IPS DF 4.7 (cell line): ENCODE data around the gene RAB4A.

Source experiments
- DNase-seq: peaks from one replicate; pipeline ENCODE4 v3.0.0-alpha.2; 2013; ENCODE audit warnings: low spot score; ENCODE audit errors: extremely low read depth

The RAB4A gene, protein sequence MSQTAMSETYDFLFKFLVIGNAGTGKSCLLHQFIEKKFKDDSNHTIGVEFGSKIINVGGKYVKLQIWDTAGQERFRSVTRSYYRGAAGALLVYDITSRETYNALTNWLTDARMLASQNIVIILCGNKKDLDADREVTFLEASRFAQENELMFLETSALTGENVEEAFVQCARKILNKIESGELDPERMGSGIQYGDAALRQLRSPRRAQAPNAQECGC

DNA sequence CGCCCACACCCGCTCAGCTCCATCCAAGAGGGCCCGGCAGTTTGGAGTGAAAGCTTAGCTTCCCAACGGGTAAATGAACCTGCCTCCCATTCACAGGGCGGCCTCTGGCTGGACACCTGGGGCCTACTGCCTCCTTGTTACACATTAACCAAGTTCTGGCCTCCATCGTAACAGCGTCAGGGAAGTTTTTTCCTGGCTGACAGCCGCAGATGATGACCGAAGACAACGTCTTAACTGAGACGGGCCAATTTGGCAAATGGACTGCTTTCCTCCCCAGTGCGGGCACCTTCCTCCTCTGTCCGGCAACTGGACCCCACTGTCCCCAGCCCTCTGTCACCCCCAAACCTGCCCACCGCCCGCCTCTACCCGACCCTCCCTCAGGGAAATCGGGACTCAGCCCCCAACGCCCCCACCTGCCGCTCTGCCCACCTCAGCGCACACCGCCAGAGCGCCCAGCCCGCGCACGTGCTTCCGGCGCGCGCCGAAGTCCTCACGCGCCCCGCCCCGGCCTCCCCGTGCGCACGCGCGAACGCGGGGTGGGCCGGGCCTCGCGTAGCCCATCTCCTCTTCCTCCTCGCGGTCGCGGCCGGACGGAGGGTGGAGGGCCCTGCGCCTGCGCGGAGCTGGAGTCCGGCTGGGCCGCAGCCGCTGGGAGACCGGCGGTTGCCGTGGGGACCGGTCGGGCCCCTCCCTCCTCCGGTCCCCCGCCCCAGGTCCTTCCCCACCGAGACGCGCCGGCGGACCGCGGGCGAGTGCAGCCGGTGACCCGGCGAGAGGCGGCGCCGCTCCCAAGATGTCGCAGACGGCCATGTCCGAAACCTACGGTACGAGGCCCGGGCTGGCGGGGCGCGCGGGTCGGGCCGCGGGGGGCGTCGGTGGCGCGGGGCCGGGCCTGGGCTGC is at the start of gene RAB4A:
Gene RAB4A (plus strand): TSS at position 565 of the 901 bp plus-strand sequence. CDS start 229 bp downstream, at position 794.
- no peak for DNase-seq

DNA sequence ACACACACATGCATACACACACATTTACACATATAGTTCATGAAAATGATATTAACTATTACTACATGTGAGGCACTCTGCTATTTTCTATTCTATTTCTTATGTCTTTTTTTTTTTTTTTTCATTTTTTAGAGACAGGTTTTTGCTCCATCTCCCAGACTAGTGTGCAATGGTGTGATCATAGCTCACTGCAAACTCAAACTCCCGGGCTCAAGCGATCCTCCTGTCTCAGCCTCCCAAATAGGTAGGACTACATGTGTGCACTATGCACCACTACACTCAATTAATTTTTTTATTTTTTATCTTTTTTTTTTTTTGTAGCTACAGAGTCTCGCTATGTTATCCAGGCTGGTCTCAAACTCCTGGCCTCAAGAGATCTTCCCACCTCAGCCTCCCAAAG is 48.8 kb upstream of the RAB4A start:
- no peak for DNase-seq

DNA sequence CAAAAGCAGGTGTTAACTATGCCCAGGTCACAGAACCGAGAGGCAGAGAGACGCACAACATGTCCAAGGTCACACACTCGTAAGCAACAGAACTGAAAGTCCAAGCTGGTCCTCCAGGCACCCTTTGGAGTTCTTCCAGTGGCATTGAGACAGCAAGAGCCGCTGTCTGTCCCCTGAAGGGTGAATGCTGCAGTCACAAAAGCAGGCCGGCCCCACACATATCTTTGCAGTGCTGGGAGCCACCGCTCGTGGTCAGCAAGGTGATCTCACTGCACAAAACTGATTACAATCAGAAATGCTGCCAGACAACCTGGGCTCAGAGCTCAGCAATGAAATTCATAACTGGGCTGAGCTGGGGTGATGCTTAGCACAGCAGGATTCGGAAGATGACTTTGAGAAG is 47.4 kb upstream of the RAB4A start:
- no peak for DNase-seq

DNA sequence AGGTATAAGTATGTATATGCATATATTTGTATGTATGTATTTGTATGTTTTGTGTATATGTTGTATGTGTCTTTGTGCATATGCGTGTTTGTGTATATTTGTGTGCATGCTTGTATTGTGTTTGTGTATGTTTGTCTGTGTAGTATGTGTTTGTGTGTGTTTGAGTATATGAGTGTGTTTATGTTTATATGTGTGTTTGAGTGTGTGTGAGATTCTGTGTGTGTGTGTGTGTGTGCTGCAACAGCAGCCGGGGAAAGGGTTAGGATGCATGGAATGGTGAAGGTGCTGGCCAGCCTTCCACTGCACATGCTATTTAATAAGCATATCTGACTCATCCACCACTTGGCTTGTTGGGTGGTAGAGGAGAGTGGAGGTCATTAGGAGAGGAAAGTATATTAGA is 46.6 kb upstream of the RAB4A start:
- no peak for DNase-seq

DNA sequence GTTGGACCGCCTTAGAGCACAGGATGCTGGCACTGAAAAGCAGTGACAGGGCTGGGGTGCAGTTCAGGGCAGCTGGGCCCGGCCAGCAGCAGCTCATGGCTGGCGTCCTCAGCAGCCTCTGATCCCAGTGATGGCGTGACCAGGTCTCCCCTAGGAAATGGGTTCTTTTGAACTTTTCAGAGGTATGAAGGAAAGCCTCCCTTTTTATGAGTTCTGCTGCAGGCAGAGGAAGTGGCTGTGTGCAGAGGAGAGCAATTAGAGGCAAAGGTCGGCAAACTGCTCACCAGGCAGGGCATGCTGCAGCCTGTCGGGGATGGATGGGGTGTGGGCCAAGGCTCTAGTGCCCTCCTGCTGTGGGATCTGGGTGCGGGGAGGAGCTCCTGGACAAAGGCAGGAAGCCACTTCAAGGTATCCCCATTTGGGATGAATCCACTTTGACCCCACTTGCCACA is 45.6 kb upstream of the RAB4A start:
- no peak for DNase-seq

DNA sequence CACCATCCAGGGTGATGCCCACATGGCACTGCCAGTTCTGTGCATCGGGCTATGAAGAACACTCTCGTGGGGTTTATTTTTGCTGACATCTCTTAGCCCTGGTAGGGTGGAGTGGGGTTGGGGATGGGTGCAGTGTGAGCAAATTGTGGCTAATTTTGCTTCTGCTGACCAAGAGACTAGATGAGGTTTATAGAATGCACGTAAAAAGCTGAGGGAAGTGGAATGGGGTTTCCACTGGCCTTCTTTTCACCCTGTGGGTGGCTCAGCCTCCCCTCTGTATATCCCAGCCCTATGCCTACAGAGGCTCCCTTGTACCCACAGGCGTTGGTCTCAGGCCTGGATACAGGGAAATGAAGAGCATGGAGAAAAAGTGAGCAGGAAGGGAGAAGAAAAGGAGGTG is 44.1 kb upstream of the RAB4A start:
- no peak for DNase-seq

DNA sequence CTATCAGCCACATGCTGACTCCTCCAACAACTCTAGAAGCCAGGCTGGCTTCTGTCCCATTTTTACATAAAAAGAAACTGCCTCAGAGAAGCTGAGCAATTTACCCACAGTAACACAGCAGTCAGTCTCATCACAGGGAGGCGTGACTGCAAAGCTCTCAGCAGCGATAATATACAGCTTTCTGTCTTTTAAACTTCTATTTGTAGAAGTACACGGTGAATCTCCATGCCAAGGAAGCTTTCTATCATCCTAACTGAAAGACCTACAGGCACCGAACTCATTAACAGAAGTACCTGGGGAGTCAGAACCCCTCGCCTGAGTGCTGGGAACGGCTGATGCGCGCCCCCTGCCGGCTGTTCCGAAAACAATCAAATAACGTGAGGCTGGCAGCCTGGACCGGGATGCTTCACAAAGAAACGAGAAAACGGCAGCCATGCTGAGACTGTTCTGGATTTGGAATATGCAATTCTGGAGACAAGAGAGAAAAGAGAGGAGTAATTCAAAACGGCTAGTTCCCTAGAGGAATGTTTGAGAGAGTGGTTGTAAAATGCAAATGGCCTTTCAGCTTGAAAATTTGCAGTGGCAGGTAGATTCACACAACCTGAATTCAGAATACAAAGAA is 43.5 kb upstream of the RAB4A start:
- DNase-seq = no peak

DNA sequence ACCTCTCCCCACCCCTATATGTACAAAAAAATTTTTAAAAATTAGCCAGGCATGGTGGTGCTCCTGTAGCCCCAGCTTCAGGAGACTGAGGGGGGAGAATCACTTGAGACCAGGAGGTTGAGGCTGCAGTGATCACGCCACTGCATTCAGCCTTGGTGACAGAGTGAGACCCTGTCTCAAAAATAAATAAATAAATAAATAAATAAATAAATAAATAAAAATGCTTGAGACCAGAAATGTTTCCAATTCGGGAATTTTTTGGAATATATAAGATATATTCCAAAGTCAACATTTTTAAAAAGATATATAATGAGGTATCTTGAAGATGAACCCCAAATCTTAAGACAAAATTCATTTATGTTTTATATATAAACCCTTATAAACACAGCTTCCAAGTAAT is 42.4 kb upstream of the RAB4A start:
- no peak for DNase-seq

DNA sequence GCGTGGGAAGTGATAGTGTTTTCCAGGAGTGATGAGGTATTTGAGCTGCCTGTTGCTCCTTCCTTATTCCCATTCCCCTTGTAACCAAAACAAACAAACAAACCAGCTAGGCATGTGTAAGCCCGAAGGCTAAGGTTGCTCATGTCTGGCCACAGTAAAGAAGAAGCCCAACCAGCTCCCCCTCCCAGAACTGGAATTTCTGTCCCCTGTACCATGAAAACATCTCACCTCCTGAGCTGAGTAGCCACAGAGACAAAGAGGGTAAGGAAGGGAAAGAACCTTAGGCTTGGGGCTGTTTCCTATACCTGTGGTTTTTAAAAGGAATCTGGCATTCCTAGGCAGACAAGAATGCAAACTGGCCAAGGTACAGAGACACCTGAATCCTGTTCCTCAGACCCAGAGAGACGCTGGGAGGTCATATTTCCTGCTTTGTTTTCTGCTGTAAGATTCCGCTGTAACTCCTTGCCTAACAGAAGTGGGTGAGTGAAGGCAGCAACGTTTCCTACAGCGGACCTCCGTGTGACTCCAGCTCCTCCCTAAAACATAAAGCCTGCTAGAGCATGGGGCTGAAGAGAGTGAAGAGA is 41.7 kb upstream of the RAB4A start:
- DNase-seq = no peak

DNA sequence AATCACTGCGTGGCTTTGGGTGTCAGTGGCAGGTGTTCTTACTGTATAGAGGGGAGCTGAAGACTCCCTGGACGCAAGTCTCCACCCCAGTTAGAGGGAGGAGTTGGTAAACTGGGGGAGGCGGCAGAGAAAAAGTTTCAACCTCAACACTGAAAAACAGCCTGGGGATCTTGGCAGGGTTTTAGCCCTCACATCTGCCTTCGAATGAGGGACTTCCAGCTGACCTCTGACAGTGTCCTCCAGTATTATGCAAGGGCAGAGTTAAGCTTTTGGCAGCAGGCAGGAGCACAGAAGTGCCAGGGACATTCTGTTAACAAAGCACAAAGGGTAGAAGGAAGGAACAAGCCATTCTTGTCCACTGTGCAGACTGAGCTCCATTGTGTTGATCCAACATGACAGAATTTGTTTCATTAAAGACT is 41.2 kb upstream of the RAB4A start:
- DNase-seq = no peak

DNA sequence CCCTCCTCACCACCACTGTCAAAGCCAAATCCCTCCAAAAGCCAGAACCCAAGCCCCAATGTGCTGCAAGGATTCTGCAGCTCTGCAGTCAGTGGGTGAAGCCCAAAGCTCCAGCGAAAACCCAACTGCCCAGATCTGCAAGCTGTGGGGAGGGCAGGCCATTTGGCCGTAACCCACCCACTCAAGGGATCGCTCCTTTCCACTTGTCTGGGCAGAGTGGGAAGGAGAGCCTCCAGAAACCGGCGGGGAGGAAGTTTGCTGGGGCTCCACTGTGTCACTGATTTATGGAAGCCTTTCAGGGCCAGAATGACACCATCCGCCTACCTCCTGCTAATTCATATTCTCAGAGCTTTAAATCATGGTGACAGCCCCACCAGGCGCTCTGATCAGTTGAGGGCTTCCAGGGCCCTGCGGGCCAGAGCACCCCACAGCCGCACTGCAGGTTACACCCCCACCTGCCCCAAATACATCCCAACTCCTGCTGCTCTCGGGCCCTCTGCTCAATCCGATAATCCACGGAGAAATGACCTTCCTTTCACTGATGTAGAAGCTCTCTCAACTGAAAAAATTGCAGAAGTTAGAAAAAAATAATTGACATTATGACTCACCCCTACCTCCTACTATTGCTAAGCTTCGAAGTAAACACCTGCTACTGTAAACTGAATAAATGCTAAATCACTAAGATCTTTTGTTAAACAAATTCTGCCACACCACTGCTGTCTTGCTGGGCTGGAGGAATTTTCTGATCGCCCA is 40.6 kb upstream of the RAB4A start:
- DNase-seq = no peak

DNA sequence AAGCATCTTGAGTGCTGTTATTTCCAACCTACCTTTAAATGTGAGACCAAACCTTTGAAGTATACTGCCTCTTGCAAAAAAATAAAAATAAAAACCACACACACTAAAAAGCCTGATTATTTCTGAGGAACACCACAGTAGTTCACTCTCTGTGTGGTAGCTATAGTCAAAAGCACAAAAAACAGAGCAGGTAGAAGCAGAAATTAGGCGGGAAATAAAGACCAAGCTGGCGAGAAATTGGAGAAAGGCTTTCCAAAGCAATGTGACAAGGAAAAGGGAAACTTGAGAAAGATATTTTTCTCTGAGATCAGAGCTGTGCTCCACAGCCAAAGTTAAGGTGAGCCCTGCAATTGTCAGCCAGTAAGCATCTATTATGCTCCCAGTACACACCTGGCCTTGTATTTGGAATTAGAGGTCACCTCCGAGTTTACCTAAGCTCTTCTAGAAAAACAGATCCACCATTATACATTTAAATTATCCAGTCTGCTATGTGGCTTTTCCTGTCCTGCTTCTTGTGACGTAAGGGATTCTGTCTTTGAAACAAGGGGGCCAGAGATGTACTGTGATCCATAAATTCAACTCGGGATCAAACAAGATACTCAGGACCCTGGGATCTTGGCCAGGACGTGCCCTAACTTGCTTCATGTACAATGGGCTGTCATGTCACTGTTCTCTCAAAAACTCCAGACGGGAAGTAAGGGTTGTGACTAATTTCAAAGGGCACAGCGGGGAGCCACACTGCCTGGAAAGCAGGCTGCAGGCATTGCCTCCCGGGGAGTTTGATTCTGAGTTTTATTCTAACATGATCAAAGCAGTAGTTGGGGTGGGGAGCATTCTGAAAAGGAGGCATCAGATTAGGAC is 39.8 kb upstream of the RAB4A start:
- no peak for DNase-seq

DNA sequence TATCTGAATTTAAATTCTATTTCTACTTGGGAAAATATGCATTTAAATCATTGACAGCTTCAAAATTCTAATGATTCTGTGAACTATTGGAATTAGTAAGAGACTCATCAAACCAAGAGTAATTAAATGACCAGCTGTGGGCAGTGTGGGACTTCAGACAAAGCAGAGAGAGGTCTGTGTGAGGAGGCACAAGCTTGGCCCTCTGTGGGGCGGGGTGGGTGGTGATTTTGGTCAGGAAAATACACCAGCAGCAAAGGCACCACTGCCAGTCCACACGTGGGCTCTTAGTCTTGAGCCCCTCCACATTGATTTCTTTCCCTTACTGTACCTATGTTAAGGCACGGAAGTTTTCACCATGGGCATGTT is 39.2 kb upstream of the RAB4A start:
- DNase-seq = no peak

DNA sequence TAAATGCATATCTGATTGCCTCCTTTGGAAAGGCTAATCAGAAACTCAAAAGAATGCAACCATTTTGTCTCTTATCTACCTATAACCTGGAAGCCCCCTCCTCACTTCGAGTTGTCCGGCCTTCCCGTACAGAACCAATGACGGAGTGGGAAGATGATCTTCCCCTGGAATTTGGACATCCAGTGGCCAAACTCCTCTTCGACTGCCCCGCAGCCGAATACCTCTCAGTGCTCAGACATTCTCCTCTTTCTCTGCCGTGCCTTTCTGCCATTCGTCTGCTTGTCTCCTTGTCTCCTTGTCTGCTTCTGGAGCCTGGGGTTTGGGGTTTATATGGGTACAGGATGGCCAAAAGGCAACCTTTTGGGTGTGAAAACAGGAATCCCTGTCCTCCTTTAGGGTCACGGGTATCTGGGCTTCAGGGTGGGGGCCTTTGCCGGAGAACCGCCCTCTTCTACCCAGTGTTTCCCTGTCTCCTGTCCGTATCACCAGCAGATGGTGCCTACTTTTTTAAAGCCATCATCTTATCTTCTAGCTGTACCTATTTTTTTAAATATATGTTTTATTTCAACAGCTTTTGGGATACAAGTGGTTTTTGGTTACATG is 35.9 kb upstream of the RAB4A start:
- no peak for DNase-seq

DNA sequence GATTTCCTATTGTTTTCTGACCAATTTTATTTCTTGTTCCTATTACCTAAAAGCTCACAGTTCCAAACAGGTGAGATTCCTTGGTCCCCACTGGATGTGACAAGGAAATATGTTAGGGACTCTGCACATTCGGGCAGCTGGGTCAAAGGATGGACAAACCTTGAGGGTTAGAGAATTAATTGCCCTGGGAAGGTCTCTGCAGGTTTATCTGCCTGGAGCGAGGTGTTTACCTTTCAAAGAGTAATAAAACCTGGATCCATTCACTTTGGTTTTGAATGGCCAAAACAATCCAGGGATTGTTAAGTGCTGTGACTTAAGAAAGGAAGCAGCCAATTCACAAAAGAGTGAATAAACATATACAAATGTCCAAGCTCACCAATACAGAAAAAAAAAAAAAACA is 33.6 kb upstream of the RAB4A start:
- DNase-seq = no peak

DNA sequence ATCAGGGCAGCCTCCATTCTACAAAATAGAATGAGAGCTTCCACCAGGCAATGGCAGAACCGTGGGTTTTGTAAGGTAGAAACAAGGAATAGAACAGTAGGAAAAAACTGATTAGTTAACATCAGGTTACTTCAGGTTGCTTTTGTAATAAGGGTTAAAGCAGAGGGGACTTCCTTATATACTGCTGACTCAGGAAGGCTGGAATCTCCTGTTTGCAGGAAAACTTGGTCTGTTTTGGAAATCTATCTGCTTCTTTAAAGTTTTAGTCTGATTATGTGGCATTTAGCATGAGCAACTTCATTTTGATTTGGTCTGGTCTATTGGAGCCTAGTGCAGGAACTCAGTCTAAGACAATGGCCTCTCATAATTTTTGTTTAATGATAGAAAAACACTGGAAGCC is 32.7 kb upstream of the RAB4A start:
- no peak for DNase-seq

DNA sequence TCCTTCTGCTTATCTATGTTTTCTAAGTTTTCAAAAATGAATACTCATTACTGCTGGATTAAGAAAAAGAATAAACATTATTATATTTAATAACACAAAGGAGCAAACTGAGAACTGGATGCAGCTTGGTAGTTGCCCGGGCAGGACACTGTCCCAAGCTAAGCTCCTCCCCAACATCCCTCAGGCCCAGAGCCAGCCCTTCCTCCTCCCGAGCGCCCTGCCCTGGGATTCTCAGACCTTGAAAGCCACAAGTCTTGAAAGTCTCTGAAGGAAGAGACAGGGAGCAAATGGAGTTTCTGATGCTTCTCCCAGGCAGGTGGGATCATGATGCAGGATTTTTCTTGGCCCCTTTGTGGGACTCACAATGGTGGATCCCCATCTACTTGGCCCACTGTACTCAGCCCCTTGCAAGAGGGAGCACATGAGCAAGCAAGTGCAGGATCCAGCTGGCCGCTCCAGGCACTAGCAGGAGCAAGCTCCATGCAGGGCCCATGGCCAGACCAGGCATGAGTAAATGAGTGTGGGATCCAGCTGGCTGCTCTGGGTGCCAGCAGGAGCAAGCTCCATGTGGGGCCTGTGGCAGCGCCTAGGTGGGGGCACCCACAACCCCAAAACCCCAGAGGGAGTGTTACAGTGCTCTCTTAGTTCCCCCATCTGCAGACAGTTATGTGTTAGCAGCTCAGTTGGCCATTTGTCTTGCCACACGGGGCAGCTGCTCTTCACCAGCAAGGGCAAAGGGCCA is 32.1 kb upstream of the RAB4A start:
- DNase-seq = no peak

DNA sequence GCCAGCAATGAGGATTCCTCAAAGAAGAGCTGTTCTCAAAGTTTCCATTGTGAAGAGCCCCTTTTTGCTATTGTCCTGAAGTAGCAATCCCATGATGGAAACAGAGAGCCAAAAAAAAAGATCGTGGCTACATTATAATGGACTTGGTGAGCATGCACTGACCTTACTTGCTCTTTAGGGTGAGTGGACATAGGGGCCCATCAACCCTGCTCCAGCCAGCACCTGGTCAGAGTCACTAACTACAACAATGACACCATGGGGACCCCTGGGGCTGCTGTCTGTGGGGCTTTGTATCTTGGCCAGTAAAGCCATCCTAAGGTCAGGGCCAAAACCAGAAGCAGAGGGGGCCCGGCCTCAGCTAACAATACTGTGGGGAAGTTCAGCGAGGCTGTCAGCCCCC is 30.4 kb upstream of the RAB4A start:
- no peak for DNase-seq

DNA sequence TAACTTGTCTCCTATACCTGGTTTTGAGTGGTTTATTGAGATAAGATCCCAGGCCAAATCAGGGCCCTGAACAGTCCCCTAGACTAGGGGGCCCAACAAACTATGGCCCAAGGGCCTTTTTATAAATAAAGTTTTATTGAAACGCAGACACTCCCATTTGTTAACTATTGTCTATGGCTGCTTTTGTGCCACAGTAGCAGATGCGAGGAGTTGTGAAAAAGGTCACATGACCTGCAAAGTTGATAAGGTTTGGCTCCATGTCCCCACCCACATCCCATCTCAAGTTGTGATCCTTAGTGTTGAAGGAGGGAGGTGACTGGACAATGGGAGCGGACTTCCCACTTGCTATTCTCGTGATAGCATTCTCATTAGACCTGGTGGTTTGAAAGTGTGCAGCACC is 29.5 kb upstream of the RAB4A start:
- no peak for DNase-seq
